GM19238 (cell line): ENCODE measurements around the gene KLHL25.

ENCODE experiments used
- DNase-seq: peaks from one replicate; pipeline ENCODE4 v3.0.0; 2011; ENCODE audit warnings: low spot score; ENCODE audit not compliant: insufficient read length

Gene KLHL25

DNA sequence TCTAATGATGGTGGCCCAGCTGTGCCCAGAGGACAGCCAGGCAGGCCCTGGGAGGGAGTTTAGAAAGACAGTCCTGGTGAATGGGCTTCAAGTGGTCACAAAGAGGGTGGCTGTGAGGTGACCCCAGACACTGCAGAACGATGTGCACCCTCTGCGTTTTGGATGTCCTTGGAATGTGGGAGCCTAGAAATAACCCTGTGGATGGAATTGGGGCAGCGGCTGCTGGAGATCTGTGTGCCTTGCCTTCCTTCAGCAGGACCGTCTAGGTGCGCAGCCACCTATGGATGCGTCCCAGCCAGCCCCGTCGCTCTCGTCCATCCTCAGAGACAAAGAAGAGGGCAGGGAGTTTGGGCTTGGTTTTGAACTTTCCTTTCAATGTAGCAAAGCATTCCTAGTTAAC lies 46.5 kb downstream of the KLHL25 start:
- no peak for DNase-seq

DNA sequence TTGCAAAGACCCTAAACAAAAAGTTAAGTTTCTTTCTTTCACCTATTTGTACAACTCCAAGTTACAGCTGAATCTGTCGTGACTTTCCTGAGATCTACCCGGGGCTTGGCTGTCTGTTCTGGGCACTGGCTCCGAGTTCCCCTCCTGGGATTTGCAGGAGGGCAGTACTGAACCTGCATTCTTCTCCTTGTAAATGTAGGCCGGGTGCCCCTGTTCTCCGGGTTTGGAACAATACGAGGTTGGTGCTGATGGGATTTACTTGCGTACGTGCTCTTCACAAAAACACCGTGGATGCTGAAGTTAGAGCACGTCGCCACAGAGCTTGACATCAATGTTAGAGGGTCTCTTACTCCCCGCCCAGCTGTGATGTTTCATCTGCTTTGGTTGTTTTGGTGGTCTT lies 48.1 kb downstream of the KLHL25 start:
- no peak for DNase-seq

DNA sequence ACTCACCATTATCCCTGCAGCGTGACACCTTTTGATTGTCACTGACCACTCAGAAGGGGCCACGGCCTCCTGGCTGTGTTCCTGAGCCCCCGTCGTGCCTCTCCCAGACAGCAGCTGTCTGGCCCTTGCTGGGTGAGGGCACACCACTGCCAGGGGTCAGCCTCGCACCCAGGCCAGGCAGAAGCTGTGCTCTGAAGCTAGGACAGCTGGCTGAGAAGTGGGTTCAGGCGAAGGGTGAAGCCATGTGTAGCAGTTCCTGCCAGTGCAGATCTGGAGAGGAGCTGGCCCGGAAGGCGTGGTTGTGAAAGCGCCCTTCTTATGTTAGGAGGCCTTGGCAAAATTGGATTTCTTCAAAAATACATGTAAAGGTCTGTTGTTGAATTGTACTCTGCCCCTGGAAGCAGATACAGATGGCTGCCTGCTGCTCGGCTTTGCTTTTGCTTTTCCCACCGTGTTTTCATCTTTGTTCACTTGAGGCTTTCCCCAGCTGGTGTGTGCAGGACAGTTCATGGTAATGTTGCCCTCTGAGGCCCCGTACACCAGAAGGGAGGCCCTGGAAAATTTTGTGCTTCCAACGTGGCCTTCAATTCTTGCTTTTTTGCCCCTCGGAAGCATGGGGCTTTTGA lies 49.1 kb downstream of the KLHL25 start:
- no peak for DNase-seq

DNA sequence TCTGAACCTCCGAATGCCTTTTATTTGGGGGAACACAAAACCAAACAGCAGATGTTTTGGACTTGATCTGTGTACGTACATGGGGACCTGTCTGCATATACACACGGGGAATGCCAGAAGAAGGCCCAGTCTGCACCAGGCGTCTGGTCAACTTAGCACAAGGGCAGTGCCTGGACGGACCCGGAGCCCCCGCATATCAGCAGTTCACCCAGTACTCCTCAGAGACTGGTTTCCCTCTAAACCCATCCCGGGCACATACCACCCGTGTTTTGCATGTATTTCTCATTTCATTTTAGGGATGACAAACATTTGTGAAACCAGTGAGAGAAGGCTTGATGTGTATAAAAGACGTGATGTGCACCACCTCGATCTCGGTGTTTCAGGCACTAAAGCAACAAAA lies 49.7 kb downstream of the KLHL25 start:
- no peak for DNase-seq

DNA sequence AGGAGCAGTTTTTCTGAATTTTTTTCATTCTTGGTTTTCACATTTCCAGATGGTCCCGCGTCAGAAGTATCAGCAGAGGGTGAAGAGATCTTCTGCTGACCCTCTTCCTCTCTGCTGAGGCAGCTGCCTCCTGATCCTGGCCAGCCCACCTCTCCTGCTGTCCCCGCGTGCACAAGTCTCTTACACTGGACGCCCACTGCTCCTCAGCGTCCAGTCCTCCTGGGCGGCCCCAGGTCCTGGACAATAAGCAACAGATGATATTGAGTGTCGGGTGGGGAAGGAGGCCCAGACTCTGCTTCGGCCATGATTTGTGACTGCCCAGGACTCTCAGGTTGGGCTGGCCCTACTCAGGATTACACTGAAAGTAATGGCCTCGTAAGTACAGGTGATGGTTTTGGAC lies 50.1 kb downstream of the KLHL25 start:
- DNase-seq: no peak

DNA sequence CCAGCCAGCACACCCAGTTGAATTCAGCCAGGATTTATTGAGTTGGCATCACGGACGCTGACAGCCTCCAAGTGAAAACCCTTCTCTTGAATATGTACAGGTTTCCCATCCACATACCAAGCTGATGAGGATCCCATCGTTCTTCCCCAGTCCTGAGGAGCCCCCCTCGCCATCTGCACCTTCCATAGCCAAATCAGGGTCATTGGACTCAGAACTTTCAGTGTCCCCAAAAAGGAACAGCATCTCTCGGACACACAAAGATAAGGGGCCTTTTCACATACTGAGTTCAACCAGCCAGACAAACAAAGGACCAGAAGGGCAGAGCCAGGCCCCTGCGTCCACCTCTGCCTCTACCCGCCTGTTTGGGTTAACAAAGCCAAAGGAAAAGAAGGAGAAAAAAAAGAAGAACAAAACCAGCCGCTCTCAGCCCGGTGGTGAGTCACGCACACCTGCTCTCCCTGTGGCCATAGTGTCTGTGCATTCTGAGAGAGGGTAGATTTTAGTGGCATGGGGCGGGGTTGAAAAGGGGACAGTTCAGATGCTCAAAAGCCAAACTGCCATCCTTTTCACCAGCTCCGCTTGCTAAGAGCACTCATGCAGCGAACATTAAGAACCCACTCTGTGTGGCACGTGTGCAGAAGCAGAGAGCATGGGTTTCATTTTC lies 51.2 kb downstream of the KLHL25 start:
- DNase-seq: no peak

DNA sequence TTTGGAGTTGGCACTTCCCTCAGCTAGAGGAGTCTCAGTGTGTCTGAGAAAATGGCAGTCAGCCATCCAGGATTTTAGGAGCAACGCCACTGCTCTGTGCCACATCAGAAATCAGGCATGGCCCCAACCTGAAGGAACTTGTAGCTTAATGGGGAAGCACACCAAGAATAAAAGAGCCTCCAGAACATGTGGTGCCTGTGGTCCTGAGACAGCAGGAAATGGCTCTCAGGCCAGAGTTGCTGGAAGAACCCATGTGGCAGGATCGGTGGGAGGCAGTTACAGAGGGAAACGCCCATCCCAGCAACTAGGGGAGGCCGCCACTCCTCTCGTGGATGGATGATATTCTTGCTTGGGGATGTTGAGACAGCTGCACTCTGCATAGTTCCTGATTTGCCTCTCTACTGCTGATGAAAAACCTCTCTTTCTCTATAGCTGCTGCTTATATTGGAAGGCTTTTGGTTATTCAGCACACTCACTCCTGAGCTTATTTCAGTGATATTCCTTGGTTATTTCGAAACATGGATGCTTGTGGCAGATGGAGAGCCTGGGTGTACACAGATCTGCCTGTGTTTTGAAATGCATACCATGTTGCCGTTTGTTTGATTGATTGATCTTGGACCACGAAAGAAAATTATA lies 52.4 kb downstream of the KLHL25 start:
- no peak for DNase-seq

DNA sequence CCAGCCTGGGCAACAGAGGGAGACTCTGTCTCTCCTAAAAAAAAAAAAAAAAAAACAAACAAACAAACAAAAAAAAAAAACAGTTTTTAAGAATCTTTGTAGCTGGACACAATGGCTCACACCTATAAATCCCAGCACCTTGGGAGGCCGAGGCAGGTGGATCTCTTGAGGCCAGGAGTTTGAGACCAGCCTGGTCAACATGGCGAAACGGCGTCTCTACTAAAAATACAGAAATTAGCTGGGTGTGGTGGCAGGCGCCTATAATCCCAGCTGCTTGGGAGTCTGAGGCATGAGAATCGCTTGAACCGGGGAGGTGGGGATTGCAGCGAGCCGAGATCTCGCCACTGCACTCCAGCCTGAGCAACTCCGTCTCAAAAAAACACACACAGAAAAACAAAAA lies 53.1 kb downstream of the KLHL25 start:
- DNase-seq: no peak

DNA sequence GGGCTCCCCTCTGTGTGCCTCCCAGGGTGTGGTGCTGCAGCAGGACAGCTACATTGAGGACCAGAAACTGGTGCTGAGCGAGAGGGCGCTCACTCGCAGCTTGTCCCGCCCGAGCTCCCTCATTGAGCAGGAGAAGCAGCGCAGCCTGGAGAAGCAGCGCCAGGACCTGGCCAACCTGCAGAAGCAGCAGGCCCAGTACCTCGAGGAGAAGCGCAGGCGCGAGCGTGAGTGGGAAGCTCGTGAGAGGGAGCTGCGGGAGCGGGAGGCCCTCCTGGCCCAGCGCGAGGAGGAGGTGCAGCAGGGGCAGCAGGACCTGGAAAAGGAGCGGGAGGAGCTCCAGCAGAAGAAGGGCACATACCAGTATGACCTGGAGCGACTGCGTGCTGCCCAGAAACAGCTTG lies 53.7 kb downstream of the KLHL25 start:
- no peak for DNase-seq

DNA sequence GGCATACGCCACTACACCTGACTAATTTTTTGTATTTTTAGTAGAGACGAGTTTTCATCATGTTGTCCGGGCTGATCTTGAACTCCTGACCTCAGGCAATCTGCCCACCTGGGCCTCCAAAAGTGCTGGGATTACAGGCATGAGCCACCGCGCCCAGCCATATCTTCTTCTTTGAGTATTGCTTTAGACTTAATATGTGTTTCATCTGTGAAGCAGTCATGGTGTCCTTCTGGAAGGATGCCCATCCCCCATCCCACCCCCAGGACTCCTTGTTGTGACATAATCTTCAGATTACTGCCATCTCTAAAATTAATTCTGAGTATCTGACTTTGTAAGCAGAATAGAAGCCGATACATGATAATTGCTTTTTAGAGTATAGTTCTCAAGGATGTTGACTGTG lies 57.7 kb downstream of the KLHL25 start:
- no peak for DNase-seq

DNA sequence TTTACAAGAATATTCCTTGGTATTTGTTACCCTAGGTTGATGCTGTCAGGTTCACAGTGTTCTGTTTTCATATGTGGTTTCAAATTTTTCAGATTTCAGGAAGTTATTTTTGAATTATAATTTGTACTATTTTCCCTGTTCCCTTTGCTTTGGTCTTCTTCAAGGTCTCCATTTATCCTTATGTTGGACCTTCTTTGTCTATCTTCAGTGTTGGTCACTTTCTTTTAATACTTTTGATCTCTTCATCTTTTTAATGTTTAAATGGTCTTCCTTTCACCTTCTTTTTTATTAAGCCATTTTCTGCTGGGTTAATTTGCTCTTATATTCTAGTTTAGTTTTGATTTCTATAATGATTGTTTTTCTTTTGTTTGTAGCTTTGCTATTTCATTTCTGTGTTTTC lies 61.3 kb downstream of the KLHL25 start:
- DNase-seq: no peak

DNA sequence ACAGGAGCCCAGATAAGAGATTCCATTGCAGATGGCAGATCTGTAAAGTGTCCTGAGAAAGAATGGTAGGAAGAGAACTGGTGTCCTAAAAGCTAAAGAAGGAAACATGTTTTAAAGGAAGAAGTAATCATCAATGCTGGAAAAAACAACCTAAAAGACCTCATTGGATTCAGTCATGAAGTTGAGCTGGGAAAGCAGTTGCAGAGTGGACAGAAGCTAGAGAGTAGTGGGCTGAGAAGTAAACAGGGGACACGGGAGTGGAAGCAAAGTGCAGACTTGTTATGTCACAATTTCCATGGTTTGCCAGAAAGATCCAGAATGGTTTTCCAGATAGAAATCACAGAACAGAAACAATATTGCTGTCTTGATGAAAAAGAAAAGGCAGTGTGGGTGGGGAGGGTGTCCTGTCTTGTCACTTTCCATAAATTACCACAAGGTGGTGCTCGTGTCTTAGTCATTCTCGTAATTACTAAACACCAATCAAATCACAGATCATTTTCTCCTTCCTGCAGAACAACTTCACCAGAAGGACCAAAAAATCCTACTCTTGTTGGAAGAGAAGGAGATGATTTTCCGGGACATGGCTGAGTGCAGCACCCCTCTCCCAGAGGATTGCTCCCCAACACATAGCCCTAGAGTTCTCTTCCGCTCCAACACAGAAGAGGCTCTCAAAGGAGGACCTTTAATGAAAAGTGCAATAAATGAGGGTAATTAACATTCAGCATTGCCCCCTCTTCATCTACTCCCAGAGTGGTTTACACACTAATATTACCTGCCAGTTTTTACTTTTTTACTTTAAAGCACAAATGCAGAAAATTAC lies 64.5 kb downstream of the KLHL25 start:
- no peak for DNase-seq

DNA sequence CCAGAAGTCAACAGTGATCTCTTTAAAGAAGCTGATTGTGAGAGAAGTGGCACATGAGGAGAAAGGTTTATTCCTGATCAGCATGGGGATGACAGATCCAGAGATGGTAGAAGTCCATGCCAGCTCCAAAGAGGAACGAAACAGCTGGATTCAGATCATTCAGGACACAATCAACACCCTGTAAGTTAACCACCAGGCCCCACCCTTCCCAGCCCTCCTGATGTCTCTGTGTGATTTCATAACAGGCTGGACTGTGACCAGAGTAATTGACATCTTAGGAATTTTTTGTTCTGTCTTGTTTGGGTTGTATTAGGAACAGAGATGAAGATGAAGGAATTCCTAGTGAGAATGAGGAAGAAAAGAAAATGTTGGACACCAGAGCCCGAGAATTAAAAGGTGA lies 67.7 kb downstream of the KLHL25 start:
- DNase-seq: no peak

DNA sequence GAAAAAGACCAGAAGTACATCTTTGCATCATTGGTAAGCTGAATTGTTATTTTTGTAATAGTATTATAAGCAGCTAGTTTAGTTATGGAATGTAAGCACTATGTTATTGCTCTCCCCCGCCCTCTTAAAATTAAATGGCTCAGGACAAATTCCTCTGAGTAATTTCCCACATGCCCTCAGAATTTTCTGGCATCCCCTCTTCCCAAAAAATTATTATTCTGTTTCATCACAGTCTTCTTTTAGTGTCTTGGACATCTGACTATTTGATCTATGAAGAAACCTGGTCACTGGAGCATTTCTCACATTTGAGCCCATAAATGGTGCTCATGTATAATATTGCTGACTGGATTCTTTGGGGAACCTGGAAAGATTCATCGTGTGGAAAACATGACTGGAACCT lies 68.3 kb downstream of the KLHL25 start:
- no peak for DNase-seq

DNA sequence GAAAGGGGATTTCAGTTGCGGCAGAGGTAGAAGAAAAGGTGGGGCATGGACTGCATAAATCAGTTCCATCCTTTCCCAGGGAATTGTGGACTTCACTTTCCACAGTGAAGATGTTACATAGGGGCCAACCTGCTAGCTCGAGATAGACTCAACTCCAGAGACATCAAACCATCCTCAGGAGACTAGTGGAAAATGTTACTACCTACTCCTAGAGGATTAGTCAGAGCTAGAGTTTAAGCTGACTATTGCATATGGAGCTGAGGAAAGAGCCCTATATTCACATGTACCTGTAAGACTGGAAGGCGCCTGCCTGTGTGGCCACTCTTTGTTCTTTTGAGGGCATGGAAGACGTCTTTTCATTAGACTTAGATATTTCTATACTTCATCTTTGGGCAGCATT lies 69.2 kb downstream of the KLHL25 start:
- DNase-seq: no peak

DNA sequence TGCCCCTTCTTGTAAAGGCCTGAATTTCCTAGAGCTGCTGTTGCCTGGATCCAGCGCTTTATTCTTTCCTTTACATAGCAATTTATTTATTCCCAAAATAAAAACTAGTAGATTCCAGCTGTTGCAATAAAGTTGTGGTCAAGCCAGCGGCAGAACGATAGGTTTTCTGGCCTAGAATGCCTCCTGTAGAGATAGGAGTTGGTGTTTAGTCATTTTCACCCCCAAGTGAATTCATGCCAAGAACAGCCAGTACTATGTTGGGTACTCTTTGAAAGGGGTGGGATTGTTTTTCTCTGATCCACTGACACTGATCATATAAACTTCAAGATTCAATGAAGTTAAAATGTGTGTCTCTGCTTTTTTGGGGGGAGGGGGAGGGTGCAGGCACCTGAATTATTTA lies 69.7 kb downstream of the KLHL25 start:
- DNase-seq: no peak

DNA sequence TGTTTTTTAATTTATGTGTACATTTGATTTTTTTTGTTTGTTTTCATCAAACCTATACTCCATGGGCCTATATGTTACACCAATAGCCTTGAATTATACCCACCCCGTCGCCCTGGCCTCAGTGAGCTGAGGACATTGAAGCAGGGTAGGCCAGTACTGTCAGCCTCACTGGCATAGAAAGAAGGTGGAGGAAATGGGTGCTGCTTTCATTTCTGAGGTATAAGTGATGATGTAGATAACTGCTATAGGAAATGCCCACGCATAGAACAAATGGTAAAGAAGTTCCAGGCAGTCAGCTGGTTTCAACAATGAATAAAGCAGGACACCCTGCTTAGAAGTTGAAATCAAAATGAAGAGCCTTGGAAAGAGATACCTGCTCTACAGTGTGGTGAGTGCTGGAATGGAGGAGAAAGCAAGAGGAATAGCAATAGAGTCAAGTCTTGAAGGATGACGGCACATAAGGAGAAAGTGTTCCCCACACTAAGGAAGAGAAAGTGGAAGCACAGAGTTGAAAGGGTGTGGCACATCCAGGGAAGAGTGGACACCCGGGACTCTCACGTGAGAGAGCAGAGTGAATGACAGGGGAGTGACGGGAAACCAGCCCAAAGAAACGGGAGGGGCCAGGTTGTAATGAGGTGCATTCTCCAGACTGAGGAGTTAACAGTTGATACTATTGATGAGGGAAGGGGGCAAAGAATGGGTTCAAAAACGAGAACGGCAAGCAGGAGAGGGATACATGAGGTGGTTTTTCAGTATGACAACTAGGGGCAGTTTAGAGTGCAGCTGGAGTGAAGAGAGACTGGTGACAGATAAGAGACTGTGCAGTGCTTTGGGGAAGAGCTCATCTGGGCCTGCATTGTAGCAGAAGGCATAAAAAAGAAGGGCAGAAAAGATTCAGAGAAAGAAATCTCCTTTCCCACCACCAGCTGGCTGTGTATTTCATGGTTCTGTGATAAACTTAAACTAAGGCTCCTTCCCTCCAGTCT lies 70.5 kb downstream of the KLHL25 start:
- DNase-seq: no peak

DNA sequence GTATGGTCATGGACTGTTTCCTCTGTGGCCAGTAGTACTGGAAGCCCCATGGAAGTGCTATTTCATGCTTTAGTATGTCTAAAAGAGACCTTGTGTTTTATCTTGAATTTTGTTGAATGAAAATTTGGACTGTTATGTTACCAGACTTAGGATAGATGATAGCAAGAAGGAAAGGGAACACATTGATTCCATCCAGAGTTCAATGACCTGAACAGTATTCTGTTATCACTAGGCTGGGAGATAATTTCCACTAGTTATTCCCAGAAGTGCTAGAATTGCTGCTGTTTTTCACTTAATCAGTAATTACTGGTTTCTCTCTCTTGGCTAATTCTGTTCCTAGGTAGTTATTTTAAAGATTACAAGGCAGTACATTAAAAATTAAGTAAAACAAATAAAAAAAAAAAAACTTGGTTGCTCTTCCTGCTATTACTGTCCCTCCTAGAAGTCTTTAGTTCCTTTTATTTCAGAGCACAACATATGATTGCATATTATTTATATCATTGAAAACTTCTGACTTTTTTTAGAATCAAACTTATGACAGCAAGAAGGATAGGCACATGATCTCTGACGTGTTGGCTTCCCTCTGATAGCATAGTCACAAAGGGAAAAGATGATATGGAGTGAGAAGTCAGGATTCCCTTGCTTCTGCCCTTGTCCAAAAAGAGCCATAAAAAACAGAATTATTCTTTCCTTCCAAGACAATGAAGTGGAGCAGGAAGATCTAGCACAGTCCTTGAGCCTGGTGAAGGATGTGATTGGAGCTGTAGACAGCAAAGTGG lies 72.2 kb downstream of the KLHL25 start:
- DNase-seq: no peak

DNA sequence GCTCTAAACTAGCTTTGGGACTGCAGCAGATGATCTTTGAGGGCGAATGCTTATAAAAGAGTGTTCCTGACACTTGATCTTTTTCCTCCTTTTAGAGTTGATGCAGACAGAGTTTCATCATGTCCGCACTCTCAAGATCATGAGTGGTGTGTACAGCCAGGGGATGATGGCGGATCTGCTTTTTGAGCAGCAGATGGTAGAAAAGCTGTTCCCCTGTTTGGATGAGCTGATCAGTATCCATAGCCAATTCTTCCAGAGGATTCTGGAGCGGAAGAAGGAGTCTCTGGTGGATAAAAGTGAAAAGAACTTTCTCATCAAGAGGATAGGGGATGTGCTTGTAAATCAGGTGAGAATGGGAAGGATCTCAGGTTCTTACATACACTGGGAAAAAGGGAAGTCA lies 75.7 kb downstream of the KLHL25 start:
- no peak for DNase-seq

DNA sequence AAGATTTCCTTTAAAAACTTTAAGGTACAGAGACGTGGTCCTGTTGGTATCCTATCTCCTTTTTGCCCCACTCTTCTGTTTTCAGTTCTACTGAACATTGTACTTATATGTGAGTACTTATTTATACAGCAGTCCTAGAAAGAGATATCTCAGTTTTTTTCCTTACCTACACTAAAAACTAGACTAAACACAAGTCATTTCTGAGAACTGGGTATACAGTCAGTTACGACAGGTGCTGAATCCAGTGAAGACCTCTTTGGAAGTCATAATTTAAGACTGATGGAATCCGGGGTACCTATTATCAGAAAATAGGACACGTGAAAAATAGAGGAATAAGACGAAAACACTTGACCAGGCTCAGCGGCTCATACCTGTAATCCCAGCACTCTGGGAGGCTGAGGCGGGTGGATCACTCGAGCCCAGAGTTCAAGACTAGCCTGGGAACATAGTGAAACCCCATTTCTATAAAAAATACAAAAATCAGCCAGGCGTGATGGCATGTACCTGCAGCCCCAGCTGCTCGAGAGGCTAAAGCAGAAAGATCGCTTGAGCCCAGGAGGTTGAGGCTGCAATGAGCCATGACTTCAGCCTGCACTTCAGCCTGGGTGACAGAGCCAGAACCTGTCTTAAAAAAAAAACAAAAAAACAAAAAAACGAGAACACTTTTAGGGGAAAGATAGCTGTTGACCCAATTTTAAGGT lies 76.3 kb downstream of the KLHL25 start:
- no peak for DNase-seq
